ENCODE results near the gene PPP4R3A. TPM values are rescaled to one million over a fixed set of nuclear protein-coding genes. Genes with fewer than 3 reads are reported as not detected.
A peak's percentile ranks its signal among the peaks of the same experiment; 100 is the strongest.
"Not testable (repeated sequence)": the region's sequence is repeated elsewhere in the genome, so short reads cannot be mapped to it uniquely, and the experiment has no call there.

The PPP4R3A gene
- total RNA-seq, 1 donor from 2014 or later, result 68.7 TPM

DNA sequence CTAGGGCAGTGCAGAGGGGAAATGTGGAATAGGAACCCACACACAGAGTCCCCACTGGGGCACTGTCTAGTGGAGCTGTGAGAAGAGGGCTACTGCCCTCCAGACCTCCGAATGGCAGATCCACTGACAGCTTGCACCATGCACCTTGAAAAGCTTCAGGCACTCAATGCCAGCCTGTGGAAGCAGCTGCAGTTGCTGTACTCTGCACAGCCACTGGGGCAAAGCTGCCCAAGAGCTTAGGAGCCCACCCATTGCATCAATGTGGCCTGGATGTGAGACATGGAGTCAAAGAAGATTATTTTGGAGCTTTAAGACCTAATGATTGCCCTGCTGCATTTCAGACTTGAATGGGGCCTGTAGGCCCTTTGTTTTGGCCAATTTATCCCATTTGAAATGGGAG, 70.8 kb downstream of the PPP4R3A start:
- no peak for DNase-seq (ENCODE audit: low read depth)

DNA sequence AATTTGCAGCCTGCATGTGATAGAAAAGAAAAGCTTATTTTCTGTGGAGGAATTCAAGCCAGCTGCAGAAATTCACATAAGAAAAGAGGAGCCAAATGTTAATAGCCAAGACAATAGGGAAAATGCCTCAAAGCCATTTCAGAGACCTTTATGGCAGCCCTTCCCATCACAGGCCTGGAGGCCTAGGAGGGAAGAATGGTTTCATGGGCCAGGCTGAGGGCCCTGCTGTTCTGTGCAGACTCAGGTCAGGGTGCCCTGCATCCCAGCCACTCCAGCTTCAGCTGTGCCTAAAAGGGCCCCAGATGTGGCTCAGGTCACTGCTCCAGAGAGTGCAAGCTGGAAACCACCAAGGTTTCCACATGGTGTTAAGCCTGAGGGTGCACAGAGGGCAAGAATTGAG, 71.3 kb downstream of the PPP4R3A start:
- DNase-seq (ENCODE audit: low read depth), result no peak

DNA sequence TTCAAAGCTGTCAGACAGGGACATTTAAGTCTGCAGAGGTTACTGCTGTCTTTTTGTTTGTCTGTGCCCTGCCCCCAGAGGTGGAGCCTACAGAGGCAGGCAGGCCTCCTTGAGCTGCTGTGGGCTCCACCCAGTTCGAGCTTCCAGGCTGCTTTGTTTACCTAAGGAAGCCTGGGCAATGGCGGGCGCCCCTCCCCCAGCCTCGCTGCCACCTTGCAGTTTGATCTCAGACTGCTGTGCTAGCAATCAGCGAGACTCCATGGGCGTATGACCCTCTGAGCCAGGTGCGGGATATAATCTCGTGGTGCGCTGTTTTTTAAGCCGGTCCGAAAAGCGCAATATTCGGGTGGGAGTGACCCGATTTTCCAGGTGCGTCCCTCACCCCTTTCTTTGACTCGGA, 73.8 kb downstream of the PPP4R3A start:
- DNase-seq (ENCODE audit: low read depth), result not testable (repeated sequence)

DNA sequence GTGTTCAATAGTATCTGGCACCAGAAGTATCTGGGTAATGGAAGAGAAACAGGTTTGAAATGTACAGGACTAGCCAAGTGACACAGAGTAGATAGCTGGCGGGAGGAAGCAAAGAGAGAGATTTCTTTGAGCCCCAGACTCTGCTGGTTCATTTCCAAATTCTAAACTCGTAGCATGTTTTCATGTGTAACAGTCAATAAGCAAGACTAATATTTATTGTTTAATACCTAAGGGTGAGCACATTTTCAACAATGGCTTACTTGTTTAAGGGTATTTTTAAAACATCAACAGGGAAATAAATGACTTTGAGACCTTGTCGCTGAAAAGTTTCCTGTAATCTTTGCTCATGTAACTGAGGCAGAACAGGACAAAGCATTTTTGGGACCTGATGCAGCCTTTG, 80.7 kb downstream of the PPP4R3A start:
- no peak for DNase-seq (ENCODE audit: low read depth)

DNA sequence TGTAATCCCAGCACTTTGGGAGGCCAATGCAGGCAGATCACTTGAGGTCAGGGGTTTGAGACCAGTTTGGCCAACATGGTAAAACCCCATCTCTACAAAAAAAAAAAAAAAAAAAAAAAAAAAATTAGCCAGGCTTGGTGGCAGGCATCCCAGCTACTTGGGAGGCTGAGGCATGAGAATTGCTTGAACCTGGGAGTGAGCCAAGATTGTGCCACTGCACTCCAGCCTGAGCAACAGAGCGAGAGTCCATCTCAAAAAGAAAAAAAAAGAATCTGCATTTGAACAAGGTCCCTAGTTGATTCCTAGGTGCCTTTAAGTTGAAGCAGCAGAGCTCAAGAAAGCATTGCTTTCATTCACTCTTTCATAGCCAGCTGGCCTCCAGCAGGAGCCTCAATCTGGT, 81.2 kb downstream of the PPP4R3A start:
- not testable (repeated sequence) for DNase-seq (ENCODE audit: low read depth)

DNA sequence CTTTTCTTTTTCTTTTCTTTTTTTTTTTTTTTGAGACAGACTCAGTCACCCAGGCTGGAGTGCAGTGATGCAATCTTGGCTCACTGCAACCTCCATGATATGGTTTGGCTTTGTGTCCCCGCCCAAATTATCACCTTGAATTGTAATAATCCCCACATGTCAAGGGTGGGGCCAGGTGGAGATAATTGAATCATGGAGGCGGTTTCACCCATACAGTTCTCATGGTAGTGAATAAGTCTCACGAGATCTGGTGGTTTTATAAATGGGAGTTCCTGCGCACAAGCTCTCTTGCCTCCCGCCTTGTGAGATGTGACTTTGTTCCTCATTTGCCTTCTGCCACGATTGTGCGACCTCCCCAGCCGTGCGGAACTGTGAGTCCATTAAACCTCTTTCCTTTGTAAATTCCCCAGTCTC, 84.6 kb downstream of the PPP4R3A start:
- DNase-seq (ENCODE audit: low read depth), result not testable (repeated sequence)

DNA sequence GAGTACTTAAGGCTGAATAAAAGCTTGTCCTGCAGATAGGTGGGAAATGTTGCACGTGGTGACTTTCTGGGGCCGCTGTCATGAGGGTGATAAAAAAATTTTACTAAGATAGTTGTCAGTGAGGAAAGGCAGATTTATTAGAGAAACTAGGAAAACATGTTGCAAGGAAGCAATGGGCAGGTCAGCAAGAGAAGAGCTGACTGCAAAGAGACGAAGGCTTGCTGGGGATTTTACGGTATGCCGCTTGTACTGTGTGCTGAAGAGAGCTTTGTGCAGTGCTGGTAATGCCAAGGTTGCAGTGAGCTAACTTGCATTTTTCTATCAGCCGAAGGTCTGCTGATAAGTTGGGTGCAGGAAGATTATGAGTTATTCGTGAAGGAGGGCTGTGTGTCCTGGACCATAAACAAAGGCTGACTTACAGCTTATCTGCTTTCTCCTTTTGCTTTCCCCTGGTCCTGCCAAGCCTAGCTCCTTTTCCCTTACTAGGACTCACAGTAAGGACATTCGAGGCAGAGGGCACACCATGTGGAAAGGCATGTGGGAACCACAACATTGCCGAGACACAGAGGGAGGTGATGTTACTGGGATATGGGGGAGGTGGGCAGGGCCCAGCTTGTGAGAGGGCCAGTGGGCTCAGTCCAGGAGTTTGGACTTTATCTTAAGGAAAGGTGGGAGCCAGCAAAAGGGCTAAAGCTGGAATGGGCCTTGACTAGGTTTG, 85.1 kb downstream of the PPP4R3A start:
- no peak for DNase-seq (ENCODE audit: low read depth)

DNA sequence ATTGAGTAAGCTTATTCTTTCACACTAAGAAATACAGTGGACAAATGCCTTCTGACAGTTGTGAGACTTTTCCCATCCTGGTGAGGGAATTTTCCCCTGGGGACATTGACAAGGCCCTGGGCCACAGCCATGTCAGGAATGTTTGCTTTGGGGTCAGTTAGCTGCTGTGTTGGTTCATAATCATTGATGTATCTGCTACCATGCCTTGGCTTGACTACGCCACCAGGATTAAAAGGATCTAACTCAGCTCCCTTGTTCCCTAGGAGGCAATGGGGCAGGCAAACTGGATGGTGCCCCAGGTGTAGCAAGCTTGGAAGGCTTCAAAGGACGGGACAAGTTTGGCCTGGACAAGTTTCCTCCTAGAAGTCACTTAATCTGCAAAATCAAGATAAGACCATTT, 89.4 kb downstream of the PPP4R3A start:
- no peak for DNase-seq (ENCODE audit: low read depth)

DNA sequence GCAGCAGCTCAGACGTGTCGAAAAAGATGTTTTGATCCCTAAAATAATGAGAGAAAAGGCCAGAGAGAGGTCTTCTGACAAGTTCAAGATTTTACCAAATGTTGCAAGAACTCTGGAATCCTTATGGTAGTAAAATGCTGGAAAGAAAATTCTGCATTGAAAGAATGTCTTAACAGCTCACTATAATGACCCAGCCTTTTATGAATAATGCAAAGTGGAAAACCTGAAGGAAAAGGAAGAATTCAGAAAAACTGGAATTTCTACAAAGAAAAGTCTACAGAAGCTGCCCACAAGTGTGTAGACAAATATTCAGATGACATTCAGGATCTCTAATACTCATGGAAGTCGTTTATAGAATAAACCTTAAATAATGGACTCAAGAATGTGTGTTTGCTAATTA, 90.7 kb downstream of the PPP4R3A start:
- DNase-seq (ENCODE audit: low read depth), result no peak

DNA sequence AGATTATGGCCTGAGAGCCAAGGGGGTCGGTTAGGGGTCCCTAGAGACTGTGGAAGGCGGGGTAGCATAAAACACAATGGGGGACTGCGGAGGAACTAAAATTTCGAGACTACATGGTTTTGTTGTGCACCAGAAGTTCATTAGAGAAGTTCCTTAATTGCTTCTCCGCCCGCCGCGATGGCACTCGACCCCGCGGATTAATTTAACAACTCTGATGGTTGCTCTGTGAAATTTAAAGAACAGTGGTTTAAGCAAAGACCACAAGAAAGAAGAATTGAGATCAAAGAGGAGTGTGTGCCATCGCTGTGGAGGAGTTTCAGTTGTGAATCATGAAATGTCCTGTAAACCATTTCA, 91.1 kb downstream of the PPP4R3A start:
- no peak for DNase-seq (ENCODE audit: low read depth)

DNA sequence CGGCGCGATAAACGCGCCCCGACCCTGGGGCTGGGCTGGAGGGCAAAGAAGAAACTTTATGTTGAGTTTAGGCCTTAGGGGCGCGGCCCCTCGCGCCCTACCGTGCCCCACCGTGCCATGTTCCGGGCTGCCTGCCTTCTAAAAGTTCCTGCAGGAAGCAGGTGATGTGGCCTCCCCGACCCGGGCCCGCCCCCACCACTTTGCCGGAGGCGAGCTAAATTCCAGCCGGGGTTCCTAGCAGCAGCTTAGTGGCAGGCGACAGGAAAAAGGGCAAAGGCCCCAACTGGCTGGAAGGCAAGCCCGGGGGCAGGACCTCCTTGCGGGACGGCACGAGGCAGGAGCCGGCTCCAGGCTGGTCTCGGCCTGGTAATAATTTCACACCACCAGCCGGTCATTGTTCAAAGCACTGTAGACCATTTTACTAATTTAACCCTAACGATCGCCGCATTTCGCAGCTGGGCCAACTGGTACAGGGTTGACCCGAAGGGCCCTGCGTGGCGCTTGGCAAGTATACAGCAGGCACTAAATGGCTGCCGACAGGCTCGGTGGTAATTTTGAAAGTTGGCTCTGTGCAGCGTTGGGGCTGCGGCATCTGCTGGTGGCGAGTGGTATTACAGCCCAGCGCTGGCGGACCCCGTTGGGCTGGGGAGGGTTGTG, 91.6 kb downstream of the PPP4R3A start:
- DNase-seq (ENCODE audit: low read depth), result peak; percentile 55

DNA sequence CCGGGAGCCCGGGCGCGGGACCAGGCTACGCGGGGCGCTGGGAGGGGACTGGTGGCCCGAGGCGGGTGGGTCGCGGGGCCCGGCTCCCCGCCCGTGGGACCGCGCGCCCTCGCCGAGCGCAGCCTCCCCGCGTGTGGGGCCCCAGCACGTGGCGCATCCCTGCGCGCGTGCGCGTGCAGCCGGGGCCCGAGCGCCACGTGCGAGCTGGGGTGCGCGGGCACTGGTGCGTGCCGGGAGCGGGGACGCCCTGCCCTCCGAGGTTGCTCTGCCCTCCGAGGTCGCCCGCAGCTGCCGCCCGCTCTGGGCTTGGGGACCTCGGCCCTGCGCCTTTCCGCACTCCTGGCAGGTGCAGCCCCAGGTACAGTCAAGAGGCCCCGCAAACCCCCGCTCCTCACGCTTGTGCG, 92.1 kb downstream of the PPP4R3A start:
- peak; percentile 30 for DNase-seq (ENCODE audit: low read depth)

DNA sequence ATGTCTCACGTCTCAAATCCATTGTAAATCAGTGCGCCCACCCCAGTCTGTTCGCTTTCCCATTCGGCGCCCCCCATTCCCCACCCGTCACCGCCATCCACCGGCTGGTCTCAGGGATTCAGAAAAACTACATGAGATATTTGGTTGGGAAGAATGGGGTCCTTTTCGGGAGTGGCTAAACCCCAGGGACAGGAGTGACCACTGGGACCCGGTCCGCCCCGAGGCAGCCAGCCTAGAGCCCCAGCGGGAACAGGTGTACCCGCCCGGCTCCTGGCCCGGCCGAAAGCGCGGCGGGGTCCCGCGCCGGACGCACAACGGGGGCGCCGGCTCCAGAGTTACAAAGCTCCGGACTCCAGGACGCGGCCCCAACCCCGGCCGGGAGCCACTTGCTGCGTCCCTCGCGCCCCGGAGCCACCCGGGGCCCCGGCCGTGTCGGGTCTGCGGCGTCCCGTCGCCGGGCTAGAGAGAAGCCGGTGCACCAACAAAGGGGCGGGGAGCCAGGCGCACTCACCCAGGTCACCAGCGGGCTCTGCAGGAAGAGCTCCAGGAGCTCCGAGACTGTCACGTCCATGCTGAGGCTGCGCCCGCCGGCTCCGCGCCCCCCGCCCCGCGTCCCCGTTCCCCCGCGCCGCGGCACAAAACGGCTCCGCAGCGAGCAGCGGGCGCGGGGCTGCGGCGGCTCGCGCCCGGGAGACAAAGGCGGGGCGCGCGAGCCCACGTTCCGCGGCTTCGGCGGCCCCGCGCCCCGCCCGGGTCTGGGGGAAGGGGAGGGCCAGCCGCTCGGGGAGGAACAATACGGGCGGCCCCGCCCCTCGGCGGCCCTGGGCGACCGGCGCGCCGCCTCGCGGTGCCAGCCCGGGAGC, 92.8 kb downstream of the PPP4R3A start, which contains the start of gene CCDC88C:
TSS of gene CCDC88C (minus strand) at position 701 of the 863 bp plus-strand sequence. CDS start at position 571, 130 bp downstream.
- DNase-seq (ENCODE audit: low read depth), result peak; percentile 59

DNA sequence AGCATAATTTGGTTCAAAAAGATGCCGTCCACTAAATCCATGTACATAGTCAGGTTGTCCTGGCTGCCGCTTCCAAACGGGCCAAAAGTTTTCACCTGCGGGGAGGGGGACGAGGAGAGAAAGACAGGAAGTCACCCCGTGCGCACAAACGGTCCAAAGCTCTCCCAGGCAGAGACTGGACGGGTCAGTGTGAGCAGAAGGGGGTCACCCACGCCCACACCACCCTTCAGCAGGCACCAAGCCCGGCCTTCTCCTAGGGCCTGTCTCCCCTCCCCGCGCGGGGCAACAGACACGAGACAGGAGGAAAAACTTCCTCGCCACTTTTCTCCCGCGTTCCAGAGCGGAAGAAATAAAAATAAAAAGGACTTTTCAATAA, 93.4 kb downstream of the PPP4R3A start:
- no peak for DNase-seq (ENCODE audit: low read depth)

DNA sequence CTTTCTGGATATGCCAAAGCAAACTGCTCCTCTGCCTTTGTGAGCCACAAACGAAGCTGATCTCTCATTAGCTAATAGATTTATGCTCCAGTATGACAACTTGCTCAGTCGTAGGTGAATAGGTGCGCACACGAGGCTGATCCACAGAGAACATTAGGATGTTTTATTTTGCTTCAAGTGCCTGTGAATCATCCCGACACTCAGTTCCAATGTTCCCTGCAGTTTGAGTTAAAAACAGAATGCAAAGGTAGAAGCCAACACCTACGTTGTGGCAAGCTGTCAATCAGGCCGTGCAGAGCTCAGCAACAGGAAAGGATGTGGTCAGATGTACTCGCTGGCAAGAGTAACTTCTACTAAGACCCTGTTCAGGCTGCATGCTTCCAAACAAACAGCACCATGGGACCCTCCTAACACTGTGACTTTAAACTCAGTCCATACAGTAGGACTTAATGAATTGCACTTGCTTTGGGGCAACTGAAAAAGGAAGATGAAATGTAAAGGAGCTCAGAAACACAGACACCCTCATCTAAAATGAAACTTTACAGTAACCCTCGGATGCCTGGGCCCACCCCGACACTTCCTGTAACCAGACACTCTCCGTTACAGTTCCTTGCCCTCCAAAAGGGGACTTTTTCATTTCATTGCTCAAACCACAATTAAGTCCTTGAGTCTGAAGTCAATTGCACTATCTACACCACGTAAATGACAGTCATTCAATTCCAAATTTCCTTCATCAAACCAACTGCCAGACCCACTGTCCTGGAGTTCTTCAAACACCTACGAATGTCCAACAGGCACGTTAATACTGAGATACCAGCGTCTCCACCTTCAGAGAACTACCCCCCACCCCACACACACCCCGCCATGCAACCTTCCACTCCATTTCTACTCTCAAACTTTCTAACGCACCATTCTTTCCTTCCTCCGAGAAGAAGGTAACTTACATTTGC, 94.0 kb downstream of the PPP4R3A start:
- no peak for DNase-seq (ENCODE audit: low read depth)

DNA sequence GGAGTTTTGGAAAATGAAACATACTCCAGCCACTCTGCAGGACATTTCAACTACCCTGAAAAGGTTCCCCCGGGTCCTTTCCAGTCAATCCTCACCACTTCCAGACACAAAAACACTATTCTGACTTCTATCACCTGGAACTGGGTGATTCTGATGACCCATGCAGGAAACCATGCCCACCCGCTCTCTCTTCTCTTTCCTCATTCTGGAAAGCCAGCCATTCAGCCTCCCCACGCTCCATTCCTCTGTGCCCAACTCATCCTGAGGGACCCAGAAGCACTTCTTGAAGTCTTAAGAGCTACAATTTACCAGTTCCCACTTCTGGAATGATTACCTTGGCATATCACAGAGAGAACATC, 95.7 kb downstream of the PPP4R3A start:
- DNase-seq (ENCODE audit: low read depth), result no peak

DNA sequence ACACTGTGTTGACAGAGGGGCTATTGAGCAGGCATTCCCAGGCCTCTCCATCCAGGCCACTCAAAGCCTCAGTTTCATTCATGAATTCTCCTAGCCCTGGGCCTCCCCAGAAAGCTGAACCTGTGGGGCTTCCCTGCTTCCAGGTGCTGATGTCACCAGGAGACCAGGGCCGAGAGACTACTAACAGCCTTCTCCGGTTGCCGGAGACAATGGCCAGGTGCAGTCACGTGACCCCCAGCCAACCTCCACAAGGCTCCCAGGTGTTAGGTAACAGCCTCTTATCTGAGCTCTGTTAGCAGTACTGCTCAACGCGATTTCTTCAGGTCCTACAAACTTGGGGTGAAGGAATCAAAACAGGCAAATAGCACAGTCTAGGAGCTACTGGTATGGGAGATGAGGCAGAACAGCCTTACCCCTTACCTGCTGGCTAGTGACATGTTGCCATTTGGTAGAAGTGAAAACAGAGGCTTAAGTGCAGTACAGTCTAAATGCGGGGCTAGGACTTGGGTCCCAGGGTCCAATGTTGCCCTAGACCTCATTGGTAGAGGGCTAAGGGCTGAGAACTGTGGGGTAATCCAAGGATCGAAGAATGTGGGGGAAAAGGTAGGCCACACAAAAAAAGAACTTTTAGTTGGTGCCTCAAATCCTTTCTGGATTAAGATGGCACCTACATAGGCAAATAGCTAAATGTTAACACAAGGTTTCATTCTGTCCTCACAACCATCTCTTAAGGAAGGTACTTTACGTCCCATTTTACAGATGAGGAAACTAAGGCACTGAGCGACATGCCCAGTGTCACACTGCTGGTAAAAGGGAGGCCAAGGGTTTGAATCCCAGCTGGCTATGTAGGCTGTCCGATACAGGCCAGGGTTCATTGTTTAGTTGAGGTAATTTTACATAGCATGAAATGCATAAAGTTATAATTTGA, 96.3 kb downstream of the PPP4R3A start:
- no peak for DNase-seq (ENCODE audit: low read depth)

DNA sequence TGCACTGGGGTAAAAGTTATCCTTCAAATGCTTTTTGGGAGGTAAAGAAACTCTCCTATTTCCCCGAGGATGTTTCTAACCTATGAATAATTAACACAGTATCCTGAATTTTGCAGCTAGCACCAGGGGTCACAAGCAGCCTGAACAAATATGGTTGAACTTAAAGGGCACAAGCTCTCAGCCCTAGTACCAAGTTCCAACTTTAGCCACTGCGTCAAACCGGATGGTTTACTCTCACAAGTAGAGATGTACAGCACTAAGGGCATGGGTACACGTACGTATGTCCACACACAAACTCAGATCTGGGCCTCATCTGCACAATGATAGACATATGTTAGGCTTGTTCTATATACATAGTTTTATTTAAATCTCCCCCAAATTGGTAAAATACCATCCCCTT, 97.2 kb downstream of the PPP4R3A start:
- DNase-seq (ENCODE audit: low read depth), result no peak

DNA sequence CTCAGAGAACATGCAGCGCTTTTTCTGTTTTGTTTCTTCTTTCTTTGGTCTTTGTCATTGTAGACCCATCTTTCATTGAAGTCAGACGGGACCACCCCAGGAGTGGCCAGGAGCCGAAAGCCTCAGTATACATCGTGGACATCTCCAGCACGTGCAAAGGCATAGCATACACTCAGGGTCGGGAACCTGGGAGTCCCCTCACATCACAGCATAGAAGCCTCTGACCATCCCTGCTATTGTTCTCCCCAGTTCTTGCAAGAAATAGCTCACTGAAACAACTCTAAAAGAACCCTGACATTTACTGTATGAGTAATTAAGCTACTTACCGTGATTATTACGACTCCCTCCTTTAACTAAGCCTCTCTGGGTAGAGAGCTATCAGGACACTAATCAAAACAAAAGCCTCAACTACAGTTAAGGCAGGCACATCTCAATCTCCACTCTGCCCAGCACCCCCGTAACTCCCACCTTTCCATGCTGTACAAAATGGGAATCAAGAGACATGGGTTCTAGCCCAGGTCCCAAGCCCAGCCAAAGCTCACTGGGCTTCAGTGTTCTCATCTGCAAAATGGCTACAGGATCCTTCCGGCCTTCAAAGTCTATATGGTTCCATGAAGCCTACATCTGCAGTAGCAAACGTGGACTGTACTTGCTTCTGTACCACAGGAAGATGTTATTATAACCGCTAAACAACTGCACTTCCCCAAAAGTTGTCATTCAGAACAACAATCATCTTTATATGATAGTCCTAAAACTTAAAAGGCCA, 99.2 kb downstream of the PPP4R3A start:
- no peak for DNase-seq (ENCODE audit: low read depth)

Measured in myocyte (in vitro differentiated cells).